Measurements from ENCODE around the gene GPR17. TPM values are rescaled to one million over a fixed set of nuclear protein-coding genes. Genes with fewer than 3 reads are reported as not detected.
A peak's percentile ranks its signal among the peaks of the same experiment; 100 is the strongest.

The GPR17 gene
- total and polyA plus RNA-seq, 12 donors = 0.11 to 2.0 (median 0.35) TPM; not detected in 8

- no peak overlapping the region for H3K4me3 ChIP-seq
- DNase-seq = no peak
- H3K27me3 ChIP-seq = no peaks in the 10 kb centered on the region
- H3K4me1 ChIP-seq (replicated peaks in 1 of 2) = peaks cover 16 to 21% of the 10 kb centered on the region in 2 donors
- TF ChIP-seq POLR2A (IDR thresholded peaks at IDR 0.05) (no peak), CTCF (IDR thresholded peaks at IDR 0.05) (no peak)
- H3K27ac ChIP-seq = no peak overlapping the region
- intact Hi-C loops (cut with DNase I) = no loop called here
- no peaks in the 10 kb centered on the region for H3K36me3 ChIP-seq (replicated peaks in 1 of 2)
- 93 to 97% (median 95%) methylated on average over 27 of the region's 27 CpGs for whole genome bisulfite sequencing, 4 donors
- no peaks in the 10 kb centered on the region for H3K9me3 ChIP-seq (replicated peaks in 1 of 3)
These were observed 52.8 kb downstream of the GPR17 start for GRCh38 chr2:127698553-127699355.

- Histone ChIP-seq H3K36me3 (replicated peaks in 1 of 2) (no peaks in the 10 kb centered on the region), H3K27ac (peak overlapping the region; percentile 81 to 100 (median 94)), H3K9me3 (replicated peaks in 1 of 3) (no peaks in the 10 kb centered on the region), H3K4me3 (peak overlapping the region; percentile 5 to 94 (median 34)), H3K27me3 (no peaks in the 10 kb centered on the region), H3K4me1 (replicated peaks in 1 of 2) (peaks cover 10 to 28% of the 10 kb centered on the region in 2 donors)
- DNase-seq = peak; percentile 39 to 79 (median 59)
- TF ChIP-seq POLR2A (IDR thresholded peaks at IDR 0.05) = no peak
- peak in 1 of 6 experiments; percentile 12 for TF ChIP-seq CTCF (IDR thresholded peaks at IDR 0.05)
- intact Hi-C loops (cut with DNase I) = loop anchor here in 1 of 2 donors (10.0 kb wide), 1 partner anchor 114 kb away; the partner anchor contains the start of gene WDR33
- 46 to 55% (median 54%) methylated on average over 10 to 17 of the region's 17 CpGs for WGBS, 4 donors
These were observed 54.7 kb downstream of the GPR17 start for GRCh38 chr2:127700527-127701192.

- Histone ChIP-seq H3K27ac (peak within 1 kb of the TSS; percentile 81 to 100 (median 94)), H3K9me3 (replicated peaks in 1 of 3) (no peaks in the 10 kb centered on the region), H3K27me3 (no peaks in the 10 kb centered on the region), H3K36me3 (replicated peaks in 1 of 2) (peaks cover 0 to 1% of the 10 kb centered on the region in 2 donors), H3K4me1 (replicated peaks in 1 of 2) (peaks cover 6 to 23% of the 10 kb centered on the region in 2 donors), H3K4me3 (peak within 1 kb of the TSS; percentile 31 to 94 (median 48))
- WGBS, 4 donors = 0 to 2% (median 0%) methylated on average over 19 to 44 of the region's 44 CpGs; no CpG with 5 or more reads in 1 of the 4 donors
- peak; percentile 94 to 95 for TF ChIP-seq POLR2A (IDR thresholded peaks at IDR 0.05)
- TF ChIP-seq CTCF (IDR thresholded peaks at IDR 0.05) = no peak
- peak; percentile 91 to 96 (median 94) for DNase-seq
- intact Hi-C loops (cut with DNase I) = loop anchor here in 1 of 2 donors (10.0 kb wide), 1 partner anchor 114 kb away; the partner anchor contains the start of gene WDR33
These were observed 55.3 kb downstream of the GPR17 start, which contains the start of gene SFT2D3 for GRCh38 chr2:127701193-127701650. TSS of gene SFT2D3 (plus strand) at chr2:127701497. CDS start at chr2:127701529, 32 bp downstream.

All from adrenal gland (tissue), 12 donors.